OCI-LY1 (cell line): ENCODE results near the gene SCLT1.

Experiments used
- CTCF ChIP-seq: fragments of 200-600 bp; sonication (generic), shearing (Covaris generic); IDR thresholded peaks from 2 replicates; pipeline ENCODE4 v1.5.1; 2017; ENCODE audit warnings: mild to moderate bottlenecking, antibody characterized with exemption, low read length, moderate library complexity, mixed read lengths
- EZH2 ChIP-seq: fragments of 200-600 bp; sonication (generic), shearing (Covaris generic); IDR thresholded peaks from 2 replicates; pipeline ENCODE4 v1.8.0; 2017; ENCODE audit warnings: borderline replicate concordance, mixed run types, mild to moderate bottlenecking, antibody characterized with exemption, low read length, moderate library complexity, mixed read lengths

GRCh38 chr4:128846063-128846462 lies 247.3 kb downstream of the SCLT1 start:
- TF ChIP-seq CTCF (no peak), EZH2 (no peak)
